GM10248 (cell line): ENCODE results near the gene RAP1GAP2.

ENCODE experiments used
- CTCF ChIA-PET: fragments of 300-600 bp; sonication (Branson Sonifier 250); formaldehyde crosslinking; extraction: SDS; loops from one replicate; lab custom pipeline; 2021; ENCODE audit warnings: antibody characterized with exemption; lab: Yijun Ruan, JAX
- POLR2A ChIA-PET: fragments of 350-650 bp; sonication (Branson Sonifier 250); formaldehyde crosslinking; extraction: SDS; loops from one replicate; lab custom pipeline; 2020; ENCODE audit warnings: antibody characterized with exemption; lab: Yijun Ruan, JAX
- DNase-seq: peaks from one replicate; pipeline ENCODE4 v3.0.0; 2012; ENCODE audit errors: extremely low spot score
- TF ChIP-seq, protein P1 (sequence below): IDR thresholded peaks from 2 replicates; pipeline ENCODE4 v1.5.1; 2012; ENCODE audit warnings: mild to moderate bottlenecking, low read depth; ENCODE audit errors: extremely low read depth, missing control alignments, control extremely low read depth

Gene RAP1GAP2

GRCh38 chr17:2940352-2940751, 144.1 kb downstream of the RAP1GAP2 start:
- ChIA-PET POLR2A (no interaction called here), CTCF (no interaction called here)
- no peak for DNase-seq
- TF ChIP-seq, protein P1, sequence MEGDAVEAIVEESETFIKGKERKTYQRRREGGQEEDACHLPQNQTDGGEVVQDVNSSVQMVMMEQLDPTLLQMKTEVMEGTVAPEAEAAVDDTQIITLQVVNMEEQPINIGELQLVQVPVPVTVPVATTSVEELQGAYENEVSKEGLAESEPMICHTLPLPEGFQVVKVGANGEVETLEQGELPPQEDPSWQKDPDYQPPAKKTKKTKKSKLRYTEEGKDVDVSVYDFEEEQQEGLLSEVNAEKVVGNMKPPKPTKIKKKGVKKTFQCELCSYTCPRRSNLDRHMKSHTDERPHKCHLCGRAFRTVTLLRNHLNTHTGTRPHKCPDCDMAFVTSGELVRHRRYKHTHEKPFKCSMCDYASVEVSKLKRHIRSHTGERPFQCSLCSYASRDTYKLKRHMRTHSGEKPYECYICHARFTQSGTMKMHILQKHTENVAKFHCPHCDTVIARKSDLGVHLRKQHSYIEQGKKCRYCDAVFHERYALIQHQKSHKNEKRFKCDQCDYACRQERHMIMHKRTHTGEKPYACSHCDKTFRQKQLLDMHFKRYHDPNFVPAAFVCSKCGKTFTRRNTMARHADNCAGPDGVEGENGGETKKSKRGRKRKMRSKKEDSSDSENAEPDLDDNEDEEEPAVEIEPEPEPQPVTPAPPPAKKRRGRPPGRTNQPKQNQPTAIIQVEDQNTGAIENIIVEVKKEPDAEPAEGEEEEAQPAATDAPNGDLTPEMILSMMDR: no peak

DNA sequence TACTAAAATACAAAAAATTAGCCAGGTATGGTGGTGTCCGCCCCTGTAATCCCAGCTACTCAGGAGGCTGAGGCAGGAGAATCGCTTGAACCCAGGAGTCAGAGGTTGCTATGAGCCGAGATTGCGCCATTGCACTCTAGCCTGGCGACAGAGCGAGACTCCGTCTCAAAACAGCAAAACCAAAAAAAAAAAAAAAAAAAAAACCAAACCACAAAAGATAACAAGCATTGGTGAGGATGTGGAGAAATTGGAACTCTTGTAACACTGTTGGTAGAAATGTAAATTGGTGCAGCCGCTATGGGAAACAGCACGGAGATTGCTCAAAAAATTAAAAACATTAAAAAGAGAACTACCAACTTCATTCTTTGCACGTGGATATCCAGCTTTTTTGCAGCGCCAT, 147.7 kb downstream of the RAP1GAP2 start:
- DNase-seq: no peak
- TF ChIP-seq, protein P1: no peak
- CTCF ChIA-PET: no interaction called here
- POLR2A ChIA-PET: no interaction called here

- DNase-seq: no peak
- CTCF ChIA-PET: no interaction called here
- TF ChIP-seq, protein P1: no peak
- POLR2A ChIA-PET: no interaction called here
Observed at GRCh38 chr17:2945299-2945698, 149.1 kb downstream of the RAP1GAP2 start.

DNA sequence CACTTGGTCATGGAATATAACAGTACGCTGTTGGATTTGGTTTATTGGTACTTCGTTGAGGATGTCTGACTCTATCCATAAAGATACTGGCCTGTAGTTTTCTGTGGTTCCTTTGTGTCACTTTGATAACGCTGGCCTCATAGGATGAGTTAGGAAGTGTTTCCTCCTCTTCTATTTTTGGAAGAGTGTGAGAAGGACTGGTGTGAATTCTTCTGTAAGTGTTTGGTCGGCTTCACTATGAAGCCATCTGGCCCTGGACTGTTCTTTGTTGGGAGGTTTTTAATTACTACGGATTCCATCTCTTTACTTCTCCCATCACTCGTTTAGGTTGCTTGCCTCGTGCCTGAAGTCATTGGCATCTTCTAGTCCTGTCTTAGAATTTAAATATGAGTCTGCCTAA, 149.9 kb downstream of the RAP1GAP2 start:
- no peak for DNase-seq
- TF ChIP-seq, protein P1: no peak
- CTCF ChIA-PET: no interaction called here
- POLR2A ChIA-PET: no interaction called here

GRCh38 chr17:2947588-2947950, 151.3 kb downstream of the RAP1GAP2 start:
- TF ChIP-seq, protein P1: no peak
- ChIA-PET CTCF (no interaction called here), POLR2A (no interaction called here)
- no peak for DNase-seq

DNA sequence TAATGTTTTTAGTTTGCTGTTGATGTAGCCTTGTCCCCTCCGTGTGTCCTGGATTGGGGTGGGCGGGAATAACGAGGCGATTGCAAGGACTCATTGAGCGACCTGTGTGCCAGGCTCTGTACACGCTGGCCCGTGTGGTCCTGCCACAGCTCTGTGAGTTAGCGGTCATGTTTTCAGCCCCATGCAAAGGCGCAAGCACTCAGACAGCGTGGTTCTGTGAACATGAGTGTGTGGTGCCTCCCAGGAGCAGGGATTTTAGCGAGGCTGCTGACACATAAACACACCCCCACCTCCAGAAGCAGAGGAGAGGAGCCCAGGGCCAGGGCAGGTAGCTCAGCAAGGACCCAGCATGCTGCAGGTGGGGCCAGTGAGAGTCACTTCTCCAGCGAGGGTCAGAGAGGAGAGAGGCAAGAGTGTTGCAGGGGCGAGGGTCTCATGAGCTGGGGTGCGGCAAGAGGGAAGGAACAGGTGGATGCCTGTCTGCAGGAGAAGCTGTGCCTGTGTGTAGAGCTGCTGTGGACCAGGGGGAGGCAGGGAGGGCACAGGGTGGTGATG, 151.8 kb downstream of the RAP1GAP2 start:
- CTCF ChIA-PET: no interaction called here
- DNase-seq: no peak
- TF ChIP-seq, protein P1: no peak
- POLR2A ChIA-PET: no interaction called here
